Gastroesophageal sphincter (tissue), 3 donors: ENCODE data around the gene SWAP70.

Source experiments
- POLR2A ChIP-seq, 2 donors: fragments of 450-650 bp; IDR thresholded peaks; one replicate each; pipeline ENCODE4 v1.6.1; 2017; ENCODE audit warnings: antibody characterized with exemption in 2 of 2, mild to moderate bottlenecking in 2 of 2, moderate library complexity in 1 of 2
- TF ChIP-seq, protein P1 (sequence below), 4 experiments: fragments of 200-600 bp in 2 of 4; fragments of 450-650 bp in 2 of 4; sonication (generic) in 1 of 4; IDR thresholded peaks; one replicate each; pipeline ENCODE4 v1.5.1; 2017 to 2019; ENCODE audit warnings: antibody characterized with exemption in 4 of 4, mild to moderate bottlenecking in 2 of 4, moderate library complexity in 2 of 4

DNA sequence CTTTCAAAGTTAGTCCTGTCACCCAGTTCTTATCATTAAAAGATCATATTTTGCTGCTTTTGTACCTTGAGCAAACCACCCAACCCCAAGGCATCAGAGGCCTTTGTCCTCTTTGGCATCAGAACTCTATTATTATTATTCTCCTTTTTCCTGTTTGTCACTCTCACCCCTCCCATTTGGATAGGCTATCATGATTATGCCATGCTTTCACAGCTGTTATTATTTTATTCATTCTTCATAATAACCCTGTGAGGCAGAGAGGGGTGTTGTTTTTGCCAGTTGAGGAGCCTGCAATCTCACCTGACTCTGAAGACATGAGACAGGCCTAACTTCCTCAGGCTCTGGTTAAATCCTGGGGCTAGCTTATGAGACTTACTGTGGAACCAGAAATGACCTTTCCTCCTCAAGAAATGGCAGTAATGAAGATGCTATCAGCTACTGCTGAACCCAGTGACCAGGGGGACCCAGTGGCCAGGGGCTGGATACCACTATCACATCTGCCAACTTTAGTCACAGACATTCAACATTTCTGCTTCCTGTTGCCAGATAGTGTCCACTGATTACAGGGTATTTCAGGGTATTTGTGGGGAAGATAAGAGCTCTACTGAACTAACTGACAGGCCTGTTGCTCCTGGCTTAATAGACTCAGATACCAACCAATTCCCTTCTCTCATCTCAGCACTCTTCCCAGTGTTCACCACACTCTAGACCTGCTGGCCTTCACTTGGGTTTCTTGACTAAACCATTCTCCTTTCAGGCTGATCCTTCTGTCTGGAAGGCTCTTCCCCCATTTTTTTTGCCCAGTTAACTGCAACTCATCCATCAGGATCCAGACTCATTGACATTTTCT lies 11.8 kb upstream of the SWAP70 start:
- TF ChIP-seq POLR2A (IDR thresholded peaks at IDR 0.05), result no peak
- TF ChIP-seq, protein P1, sequence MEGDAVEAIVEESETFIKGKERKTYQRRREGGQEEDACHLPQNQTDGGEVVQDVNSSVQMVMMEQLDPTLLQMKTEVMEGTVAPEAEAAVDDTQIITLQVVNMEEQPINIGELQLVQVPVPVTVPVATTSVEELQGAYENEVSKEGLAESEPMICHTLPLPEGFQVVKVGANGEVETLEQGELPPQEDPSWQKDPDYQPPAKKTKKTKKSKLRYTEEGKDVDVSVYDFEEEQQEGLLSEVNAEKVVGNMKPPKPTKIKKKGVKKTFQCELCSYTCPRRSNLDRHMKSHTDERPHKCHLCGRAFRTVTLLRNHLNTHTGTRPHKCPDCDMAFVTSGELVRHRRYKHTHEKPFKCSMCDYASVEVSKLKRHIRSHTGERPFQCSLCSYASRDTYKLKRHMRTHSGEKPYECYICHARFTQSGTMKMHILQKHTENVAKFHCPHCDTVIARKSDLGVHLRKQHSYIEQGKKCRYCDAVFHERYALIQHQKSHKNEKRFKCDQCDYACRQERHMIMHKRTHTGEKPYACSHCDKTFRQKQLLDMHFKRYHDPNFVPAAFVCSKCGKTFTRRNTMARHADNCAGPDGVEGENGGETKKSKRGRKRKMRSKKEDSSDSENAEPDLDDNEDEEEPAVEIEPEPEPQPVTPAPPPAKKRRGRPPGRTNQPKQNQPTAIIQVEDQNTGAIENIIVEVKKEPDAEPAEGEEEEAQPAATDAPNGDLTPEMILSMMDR (IDR thresholded peaks at IDR 0.05), result no peak
